Measurements from ENCODE around the gene PCIF1. TPM values are rescaled to one million over a fixed set of nuclear protein-coding genes. Genes with fewer than 3 reads are reported as not detected.

Gene PCIF1
- total RNA-seq, 1 donor from 2014 or later, result 45.2 TPM

GRCh38 chr20:45909336-45909808 is 25.1 kb upstream of the PCIF1 start:
- TF ChIP-seq CTCF (IDR thresholded peaks at IDR 0.05; ENCODE audit: unreplicated experiment), result no peak
- no peaks in the 10 kb centered on the region for H3K27me3 Mint-ChIP-seq (ENCODE audit: low read depth)
- H3K27ac Mint-ChIP-seq, result no peak overlapping the region
- H3K4me1 Mint-ChIP-seq, result peaks cover 8% of the 10 kb centered on the region
- H3K4me3 Mint-ChIP-seq, result no peak overlapping the region
- H3K36me3 Mint-ChIP-seq, result peaks cover 25% of the 10 kb centered on the region
- DNase-seq (ENCODE audit: low spot score in 2 of 2, unreplicated experiment in 2 of 2), result no peak
- H3K9me3 Mint-ChIP-seq, result no peaks in the 10 kb centered on the region

DNA sequence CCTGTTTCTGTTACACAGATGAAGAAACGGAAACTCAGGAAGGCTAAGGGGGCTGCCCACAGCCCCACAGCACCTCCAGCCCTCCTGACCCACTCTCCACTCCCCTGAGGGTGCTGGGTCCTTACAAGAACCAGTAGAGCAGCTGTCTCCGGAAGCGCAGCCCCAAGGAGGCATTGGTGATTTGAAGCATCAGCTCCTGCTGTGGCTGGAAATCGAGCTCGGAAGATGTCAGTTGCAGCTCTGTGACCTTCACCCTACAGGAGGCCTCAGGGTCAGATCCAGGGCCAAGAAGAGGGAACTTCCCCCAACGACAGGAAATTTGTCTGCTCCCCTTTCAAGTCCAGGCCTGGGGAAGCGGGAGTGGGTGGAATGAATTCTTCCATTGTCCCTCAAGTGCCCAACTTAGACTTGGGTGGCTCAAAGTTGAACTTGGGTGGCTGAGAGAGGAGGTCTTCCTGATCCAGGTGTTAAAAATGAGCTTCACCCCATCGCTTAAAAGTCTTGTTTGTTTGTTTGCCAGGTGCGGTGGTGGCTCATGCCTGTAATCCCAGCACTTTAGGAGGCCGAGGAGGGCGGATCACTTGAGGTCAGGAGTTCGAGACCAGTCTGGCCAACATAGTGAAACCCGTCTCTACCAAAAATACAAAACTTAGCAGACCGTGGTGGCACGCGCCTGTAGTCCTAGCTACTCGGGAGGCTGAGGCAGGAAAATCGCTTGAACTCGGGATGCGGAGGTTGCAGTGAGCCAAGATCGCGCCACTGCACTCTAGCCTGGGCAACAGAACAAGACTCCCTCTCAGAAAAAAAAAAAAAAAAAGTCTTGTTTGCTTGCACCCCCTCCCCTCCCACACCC is 24.4 kb upstream of the PCIF1 start:
- Mint-ChIP-seq H3K27ac (peak overlapping the region; percentile 94), H3K27me3 (ENCODE audit: low read depth) (no peaks in the 10 kb centered on the region), H3K4me3 (peak overlapping the region; percentile 76), H3K36me3 (peaks cover 25% of the 10 kb centered on the region), H3K4me1 (peaks cover 8% of the 10 kb centered on the region), H3K9me3 (no peaks in the 10 kb centered on the region)
- DNase-seq (ENCODE audit: low spot score in 2 of 2, unreplicated experiment in 2 of 2), result no peak
- TF ChIP-seq CTCF (IDR thresholded peaks at IDR 0.05; ENCODE audit: unreplicated experiment), result no peak

DNA sequence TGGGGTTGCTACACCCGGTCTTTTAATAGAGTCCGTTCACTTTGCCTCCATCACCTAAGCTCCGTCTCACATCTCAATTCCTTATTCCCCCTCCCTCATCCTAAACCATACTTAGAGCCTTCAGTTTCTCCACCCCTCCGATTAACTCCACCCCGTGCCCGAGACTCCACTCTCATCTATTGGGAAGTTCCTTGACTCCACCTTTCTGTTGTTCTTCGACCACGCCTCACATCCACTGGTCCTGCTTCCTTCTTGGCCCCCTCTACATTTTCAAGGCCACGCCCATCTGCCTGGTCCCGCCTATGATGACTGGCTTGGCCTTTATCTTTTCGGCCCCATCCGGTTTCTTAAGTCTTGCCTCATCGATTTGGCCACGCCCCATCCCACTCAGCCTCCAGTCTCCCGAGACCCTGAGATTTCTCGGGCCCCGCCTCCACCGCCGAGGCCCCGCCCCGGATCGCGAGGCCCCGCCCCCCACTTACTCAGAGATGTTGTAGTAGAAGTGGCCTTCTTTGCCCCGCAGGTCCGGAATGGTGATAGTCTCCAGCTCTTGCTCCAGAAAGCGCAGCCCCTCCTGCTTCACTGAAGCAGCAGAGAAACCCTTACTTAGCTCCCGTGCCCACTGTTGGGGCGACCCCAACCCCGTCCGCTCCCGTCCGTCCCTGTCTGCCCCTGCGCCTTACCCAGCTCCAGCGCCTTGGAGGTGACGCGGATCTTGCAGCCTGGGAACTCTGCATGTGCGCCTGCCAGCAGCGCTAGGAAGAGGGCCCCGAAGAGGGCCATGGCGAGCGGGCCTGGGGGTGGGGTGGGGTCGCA is 23.6 kb upstream of the PCIF1 start:
- Mint-ChIP-seq H3K36me3 (peaks cover 21% of the 10 kb centered on the region), H3K4me3 (peak overlapping the region; percentile 76), H3K4me1 (peaks cover 8% of the 10 kb centered on the region), H3K27ac (peak overlapping the region; percentile 94), H3K27me3 (ENCODE audit: low read depth) (no peaks in the 10 kb centered on the region), H3K9me3 (no peaks in the 10 kb centered on the region)
- TF ChIP-seq CTCF (IDR thresholded peaks at IDR 0.05; ENCODE audit: unreplicated experiment), result no peak
- DNase-seq (ENCODE audit: low spot score in 2 of 2, unreplicated experiment in 2 of 2), result peak; percentile 93 to 98

- peak within 1 kb of the TSS; percentile 94 for H3K27ac Mint-ChIP-seq
- no peaks in the 10 kb centered on the region for H3K27me3 Mint-ChIP-seq (ENCODE audit: low read depth)
- peak; percentile 60 to 75 for DNase-seq (ENCODE audit: low spot score in 2 of 2, unreplicated experiment in 2 of 2)
- H3K4me3 Mint-ChIP-seq, result peak within 1 kb of the TSS; percentile 76
- H3K4me1 Mint-ChIP-seq, result peaks cover 8% of the 10 kb centered on the region
- no peaks in the 10 kb centered on the region for H3K9me3 Mint-ChIP-seq
- TF ChIP-seq CTCF (IDR thresholded peaks at IDR 0.05; ENCODE audit: unreplicated experiment), result no peak
- H3K36me3 Mint-ChIP-seq, result peaks cover 17% of the 10 kb centered on the region
Measured at GRCh38 chr20:45911486-45912343, 22.8 kb upstream of the PCIF1 start, which contains the start of gene PLTP. Gene PLTP (minus strand): TSS chr20:45912155. CDS start chr20:45911452, 703 bp downstream.

DNA sequence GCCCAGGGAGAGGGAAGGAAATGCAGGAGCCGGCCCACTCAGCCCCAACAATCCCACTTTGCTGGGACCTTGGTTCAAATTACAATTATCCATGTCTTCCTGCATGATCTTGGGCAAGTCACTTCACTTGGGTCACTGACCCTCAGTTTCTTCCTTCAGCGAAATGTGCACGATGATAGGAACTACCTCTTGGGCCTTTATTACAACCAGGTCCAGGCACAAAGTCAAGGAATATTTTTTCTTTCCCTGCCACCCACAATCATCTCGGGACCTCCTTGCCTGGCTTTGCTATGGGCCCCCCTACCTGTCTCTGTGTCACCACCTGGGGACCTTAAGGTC is 22.2 kb upstream of the PCIF1 start:
- Mint-ChIP-seq H3K36me3 (peaks cover 15% of the 10 kb centered on the region), H3K27me3 (ENCODE audit: low read depth) (no peaks in the 10 kb centered on the region), H3K4me3 (peak overlapping the region; percentile 76), H3K4me1 (peaks cover 8% of the 10 kb centered on the region), H3K27ac (peak overlapping the region; percentile 94), H3K9me3 (no peaks in the 10 kb centered on the region)
- no peak for TF ChIP-seq CTCF (IDR thresholded peaks at IDR 0.05; ENCODE audit: unreplicated experiment)
- DNase-seq (ENCODE audit: low spot score in 2 of 2, unreplicated experiment in 2 of 2), result no peak

Measured in mesothelial cell of epicardium (in vitro differentiated cells).